Melanocyte of skin (primary cell): ENCODE measurements around the gene SSX2B. TPM values are rescaled to one million over a fixed set of nuclear protein-coding genes. Genes with fewer than 3 reads are reported as not detected.

ENCODE experiments used
- small RNA-seq, 2 donors: library from RNA; depleted of rRNA; stranded (forward); fragments of <200 nt; gene quantifications; one replicate each; pipeline ENCODE3, GENCODE V24; 2012
- total RNA-seq, 2 donors: library from RNA; depleted of rRNA; stranded (reverse); fragments of >200 nt; gene quantifications; 2 replicates each; pipeline ENCODE4 v1.2.3, GENCODE V29; 2012

Gene SSX2B, protein sequence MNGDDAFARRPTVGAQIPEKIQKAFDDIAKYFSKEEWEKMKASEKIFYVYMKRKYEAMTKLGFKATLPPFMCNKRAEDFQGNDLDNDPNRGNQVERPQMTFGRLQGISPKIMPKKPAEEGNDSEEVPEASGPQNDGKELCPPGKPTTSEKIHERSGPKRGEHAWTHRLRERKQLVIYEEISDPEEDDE
- not detected for total RNA-seq

GRCh38 chrX:52750952-52751351 is at the start of gene SSX2B:
Gene SSX2B, plus strand, starts transcription at chrX:52751252. Its CDS starts 1,429 bp downstream, at chrX:52752681.

DNA sequence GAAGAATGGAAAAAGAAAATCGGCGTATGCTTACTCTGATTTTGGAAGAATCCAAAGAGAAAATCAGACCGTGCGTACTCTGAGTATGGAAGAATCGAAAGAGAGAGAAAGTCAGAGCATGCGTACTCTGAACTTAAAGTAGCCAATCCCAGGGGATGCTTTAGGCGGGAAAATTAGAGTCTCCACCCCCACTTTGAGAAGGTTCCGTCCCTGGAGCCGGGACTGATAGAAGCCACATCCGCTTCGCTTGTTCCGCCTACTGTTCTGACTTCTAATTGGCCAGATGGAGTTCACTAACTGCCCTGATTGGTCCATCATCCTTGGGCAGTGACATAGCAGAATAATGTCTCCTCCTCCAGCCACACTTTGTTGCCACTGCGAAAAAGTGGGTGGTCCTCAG is 44.0 kb upstream of the SSX2B start, which contains the start of gene SSX2:
Gene SSX2 (minus strand): TSS at position 101 of the 400 bp plus-strand sequence. CDS start 1,429 bp downstream, outside the sequence.

DNA sequence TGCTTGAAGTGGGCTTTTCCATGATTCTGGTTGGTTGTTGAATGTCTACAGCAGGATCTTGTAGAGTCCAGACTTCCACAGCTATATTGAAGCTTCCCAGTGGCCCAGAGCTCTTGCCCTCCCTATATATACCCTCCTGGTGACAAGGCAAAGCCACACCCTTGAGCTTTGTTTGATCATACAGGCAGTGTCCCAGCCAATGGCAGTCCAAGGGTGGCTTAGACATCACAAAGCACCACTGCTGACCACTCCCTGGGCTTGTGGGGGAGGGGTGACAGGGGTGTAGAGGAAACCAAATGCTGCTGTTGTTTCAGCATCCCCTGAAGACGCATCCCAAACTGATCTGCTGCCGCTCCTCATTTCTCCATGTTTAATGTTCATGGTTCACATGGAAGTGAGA is 46.3 kb downstream of the SSX2B start, which contains the start of gene SPANXN5:
Gene SPANXN5 (minus strand): TSS at position 101 of the 400 bp plus-strand sequence. CDS start 79 bp downstream, at position 22.

Small RNAs within 50 kb of the gene (small RNA-seq; reads per million reads assigned to genes)
- gene AC244505.3 (0 reads per million in 2 donors), gene AC244505.5 (0 reads per million in 2 donors), gene AC244505.6 (0 reads per million in 2 donors), gene AC244505.7 (0 reads per million in 2 donors)

Other genes with a start within 250 kb of the SSX2B start
- not detected for gene XAGE1B, start 234.2 kb upstream of the SSX2B start, total RNA-seq
- not detected for gene SSX7, start 96.4 kb upstream of the SSX2B start, total RNA-seq
- not detected for gene SSX2, start 44.1 kb upstream of the SSX2B start, total RNA-seq
- not detected for gene SPANXN5, start 46.2 kb downstream of the SSX2B start, total RNA-seq
- gene XAGE5, start 60.0 kb downstream of the SSX2B start, total RNA-seq, result not detected
- gene XAGE3, start 116.8 kb downstream of the SSX2B start, total RNA-seq, result not detected
- gene FAM156B, start 146.1 kb downstream of the SSX2B start, total RNA-seq, result 1 to 10 TPM; 3.4 to 7.7 TPM
- 10 to 100 TPM in 1 of 2 donors, 1 to 10 TPM in 1; 3.8 to 12.7 TPM for gene FAM156A, start 207.3 kb downstream of the SSX2B start, total RNA-seq